Effector CD4-positive, alpha-beta T cell (primary cell): ENCODE data around the gene MAD1L1.
A peak's percentile ranks its signal among the peaks of the same experiment; 100 is the strongest.

ENCODE experiments used
- DNase-seq: peaks from one replicate; pipeline ENCODE4 v3.0.0-alpha.2; 2020

The MAD1L1 gene

DNA sequence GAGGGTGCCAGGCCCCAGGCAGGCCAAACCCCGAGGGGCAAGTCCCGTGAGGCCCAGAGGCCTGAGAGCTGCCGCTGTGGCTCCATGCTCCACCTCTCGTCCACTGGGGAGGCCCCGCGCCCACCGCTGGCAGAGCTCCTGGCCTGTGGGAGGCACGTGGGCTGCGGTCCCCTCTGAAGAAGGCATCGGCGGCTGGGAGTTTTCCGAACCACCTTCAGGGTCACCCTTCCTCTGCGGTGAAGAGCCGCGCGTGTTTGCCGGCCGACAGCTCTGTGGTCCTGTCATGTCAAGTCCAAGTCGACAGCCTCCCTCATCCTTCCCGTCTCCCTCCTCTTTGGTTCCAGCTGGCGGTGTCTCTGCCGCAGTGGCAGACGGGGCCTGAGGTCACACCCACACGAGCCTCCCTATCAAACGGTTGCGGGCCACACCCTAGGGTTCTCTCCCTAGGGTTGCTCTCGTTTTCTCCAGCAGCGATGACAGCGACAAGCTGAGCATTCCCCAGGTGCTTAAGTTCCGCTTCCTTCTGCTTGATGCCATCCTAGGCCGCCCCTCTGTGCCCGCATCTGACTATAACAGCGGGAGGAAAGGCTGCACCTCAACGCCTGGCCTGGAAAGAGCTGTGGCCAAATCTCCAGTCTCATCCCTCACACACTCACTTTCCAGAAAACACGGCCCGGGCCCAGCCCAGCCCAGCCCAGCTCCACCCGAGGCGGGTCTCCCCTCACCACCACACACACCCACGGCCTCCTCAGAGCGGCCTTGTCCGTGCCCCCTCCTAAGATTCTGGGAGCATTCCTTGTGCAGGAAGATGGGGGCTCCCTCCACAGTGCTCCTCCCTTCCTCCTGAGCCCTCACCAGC lies 377.6 kb downstream of the MAD1L1 start:
- no peak for DNase-seq

DNA sequence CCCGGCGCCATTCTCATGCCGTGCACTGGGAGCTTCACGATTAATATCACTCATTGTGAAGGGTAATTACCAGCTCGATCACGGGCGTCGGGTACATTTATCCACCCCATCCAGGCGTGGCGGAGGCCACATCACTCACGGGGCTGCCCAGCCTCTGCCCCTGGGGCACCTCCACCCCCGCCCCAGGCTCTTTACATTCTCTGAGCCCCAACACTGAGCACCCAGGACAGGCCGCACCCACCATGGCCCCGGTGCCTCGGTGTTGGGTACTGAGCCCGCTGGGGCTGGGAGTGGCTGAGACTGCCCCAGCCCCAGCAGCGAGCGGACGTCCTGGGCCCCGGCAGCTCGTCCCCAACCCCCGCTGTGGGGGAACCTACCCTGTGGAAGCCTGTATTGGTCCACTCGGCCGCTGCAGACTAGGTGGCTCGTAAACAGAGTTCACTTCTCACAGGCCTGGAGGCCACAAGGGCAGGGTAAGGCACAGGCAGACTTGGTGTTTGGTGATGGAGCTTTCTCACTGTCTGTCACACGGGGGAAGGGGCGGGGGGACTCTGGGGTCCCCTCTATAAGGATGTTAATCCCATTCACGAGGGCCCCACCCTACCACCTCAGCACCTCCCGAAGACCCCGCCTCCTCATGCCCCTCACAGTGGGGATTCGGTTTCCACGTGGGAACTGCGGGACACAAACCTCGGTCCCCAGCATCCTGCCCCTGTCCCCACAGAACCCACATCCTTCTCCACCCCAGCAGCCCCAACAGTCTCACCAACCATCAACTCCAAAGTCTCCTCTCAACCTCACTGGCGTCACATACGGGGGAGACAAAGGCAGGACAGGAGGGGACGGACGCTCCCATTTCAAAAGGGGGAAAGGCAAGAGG lies 378.5 kb downstream of the MAD1L1 start:
- DNase-seq: peak; percentile 2

DNA sequence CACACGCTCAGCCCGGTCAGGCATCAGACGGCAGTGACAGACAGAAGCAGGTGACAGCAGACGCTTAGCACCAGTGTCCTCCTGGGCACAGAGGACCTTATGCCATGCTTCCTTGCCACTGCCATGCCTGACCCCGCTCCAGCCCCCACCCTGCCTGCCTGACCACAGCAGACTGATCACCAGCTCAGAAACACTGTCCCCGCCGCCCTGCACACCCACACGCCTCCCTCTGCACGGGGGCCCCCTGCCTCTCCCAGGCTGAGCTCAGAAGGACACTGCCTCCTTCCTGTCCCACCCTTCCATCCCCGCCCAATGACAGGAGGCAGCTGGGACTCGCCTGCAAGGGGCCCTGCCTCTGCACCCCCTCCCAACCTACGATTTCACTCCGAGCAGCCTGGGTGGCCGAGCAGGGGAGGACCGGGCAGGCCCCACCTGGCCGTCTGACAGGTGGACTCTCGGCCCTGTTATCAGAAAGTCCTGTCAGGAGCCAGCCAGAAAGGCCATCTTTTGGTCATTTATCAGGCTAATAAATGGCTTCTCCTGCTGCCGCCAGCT lies 379.2 kb downstream of the MAD1L1 start:
- no peak for DNase-seq

DNA sequence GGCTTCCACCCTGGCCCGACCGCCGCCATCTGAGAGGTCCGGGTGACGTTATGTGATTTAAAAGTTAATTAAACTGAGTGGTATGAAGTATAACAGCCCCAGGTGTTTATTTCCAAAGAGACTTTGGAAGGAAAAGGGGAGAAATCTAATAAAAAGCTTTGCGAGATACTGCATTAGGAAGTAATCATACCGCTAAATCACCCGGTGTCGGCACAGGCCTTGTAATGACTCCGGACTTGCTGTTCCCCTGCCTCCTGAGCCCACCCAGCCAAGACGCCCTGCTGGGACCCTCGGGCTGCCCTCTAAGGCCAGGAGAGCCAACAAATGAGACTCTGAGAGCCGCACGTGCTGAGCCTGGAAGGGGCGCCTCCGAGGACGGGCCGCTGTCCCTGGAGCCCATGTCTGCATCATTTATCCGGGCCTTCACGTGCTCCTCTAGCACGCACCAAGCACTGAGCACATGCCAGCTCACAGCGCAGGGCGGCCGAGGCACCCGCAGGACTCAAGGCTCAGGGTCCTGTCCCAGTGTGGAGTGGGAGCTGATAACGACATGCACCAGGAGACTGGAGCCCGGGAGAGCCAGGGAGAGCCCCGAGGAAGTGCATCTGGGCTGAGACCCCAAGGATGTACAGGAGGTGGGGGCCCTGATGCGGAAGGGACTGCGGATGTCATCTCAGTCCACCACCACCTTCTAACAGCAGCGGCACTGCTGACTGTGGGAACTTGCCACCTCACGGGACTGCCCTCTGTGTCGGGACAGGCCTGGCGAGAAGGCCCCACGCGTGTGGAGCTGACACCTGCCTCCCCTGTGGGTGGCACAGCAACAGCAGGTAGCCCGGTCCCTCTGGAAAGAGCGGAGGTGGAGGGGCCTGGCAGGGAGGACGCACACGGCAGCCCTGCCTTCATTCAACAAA lies 380.0 kb downstream of the MAD1L1 start:
- no peak for DNase-seq

DNA sequence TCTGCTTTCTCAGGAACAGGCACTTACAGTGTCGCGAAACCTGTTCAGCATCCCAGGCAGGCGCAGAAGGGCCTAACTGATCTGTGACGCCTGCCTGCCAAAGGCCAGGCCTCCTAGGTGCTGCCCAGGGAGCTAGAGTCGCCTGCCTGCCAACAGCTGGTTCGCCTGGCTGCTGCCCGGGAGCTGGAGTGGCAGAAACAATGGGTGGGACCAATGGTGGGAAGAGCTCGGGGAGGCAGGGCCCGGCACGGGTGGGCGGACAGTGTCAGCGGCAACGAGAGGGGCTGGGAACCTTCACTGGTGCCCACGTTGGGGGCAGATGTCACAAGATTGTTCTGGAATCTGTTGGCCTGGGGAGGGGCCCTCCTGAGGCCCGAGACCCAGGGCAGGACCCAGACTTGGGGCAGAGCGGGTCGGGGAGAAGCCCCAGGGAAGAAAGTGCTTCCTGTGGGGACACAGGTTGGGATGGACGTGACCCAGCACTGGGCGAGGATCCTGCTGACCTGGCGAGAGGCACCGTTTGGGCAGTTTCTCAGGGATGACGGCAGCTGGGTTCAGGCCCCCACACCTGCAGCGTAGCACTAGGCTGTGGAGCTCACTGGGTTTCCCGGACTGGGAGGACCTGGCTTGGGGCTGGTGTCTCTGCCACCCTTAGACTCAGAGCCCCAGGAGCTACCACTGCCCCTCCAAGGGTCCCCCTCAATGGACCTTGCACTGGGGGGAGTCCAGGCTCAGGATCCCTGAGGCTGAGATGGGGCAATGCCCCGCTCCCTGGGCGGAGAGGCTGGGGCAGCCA lies 380.8 kb downstream of the MAD1L1 start:
- peak; percentile 0 for DNase-seq

DNA sequence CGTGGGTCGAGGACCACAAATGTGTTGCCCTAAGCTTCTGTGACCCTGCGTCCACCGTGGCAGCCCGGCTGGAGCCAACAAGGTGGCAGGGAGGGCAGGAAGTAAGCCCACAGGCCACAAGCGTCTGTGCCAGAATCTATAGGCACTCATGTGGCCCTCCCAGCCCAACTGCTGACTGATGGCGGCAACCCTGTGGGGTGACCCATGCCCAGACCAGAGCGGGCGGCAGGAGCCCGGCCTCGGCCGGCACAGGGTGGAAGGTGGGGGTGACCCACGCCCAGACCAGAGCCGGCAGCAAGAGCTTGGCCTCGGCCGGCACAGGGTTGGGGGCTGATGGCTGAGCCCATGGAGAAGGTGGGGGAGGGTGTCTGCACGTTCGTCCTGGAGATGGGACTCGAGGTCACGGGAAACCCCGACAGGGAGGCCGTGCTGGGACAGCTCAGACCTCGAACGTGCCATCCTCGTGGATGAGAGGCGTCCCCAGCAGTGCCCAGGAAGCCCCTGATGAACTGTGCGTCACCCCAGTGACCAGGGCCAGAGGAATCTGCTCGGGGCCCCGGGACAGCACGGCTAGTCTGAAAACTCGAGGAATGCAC lies 381.7 kb downstream of the MAD1L1 start:
- DNase-seq: no peak

DNA sequence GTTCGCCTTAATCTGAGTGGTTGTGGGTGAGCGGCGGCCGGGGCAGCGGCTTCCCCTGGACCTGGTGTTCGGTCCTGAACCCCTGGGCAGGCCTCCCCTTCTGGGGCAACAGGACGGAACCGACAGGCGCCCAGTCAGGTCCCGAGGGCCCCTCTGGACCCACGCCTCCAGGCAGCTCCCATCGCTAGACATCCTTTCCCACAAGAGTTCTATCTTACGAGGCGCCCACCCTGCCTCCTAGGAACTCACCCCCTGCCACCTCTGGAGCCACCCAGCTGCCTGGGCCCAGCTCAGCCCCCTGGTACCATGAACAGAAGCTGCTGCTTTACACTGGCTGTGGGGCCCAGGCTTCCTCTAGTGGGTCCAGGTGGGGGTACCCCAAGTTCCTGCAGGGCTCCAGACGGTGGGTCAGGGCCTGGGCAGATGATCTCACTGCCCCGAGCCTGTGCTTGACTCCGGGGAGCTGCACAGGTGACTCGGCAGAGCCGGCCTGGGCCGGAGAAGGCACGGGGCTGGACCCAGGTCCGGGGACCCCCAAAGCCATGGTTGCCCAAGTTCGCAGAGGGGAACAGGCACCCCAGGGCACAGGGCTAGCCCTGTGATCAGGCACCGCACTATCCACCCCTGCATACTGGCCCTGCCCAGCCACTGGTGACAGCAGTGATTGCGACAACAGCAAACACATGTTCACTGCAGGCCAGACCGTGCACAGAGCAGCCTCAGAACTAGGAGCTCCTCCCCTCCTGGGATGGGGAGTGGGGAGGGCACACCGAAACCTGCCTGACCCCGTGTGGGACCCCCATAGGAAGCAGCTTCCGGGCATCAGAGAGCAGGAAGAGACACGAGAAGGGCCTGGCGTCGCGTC lies 382.4 kb downstream of the MAD1L1 start:
- no peak for DNase-seq

DNA sequence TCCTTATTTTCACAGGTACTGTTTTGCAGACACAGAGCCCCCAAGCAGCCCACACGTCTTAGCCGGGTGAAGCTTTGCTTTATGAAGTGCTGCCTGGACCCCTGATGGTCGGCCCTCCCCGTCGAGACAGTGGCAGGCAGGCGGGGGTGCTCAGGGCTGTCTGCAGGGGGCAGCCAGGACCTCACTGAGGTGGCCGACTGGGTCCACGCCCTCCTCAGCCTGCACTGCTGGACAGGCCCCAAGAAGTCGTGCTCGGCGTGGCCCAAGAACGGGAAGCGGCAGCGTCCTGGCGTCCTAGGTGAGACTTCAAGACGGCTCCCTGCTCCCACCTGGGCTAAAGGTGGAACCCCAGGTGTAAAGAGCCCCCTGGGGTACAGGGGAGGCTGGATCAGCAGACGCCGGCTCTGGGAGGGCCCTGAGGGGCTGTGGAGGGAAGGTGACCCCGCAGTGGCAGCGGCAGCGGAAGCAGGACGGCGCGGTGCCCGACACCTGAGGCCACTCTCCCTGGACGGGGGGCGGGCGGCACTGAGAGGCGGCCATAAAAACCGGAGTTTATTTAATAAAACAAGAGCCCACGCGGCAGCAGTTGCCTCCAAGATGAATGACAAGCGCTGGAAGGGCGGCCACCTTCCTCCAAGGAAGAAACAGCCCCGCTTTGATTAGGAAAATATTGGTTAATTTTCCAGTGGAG lies 383.2 kb downstream of the MAD1L1 start:
- DNase-seq: no peak

DNA sequence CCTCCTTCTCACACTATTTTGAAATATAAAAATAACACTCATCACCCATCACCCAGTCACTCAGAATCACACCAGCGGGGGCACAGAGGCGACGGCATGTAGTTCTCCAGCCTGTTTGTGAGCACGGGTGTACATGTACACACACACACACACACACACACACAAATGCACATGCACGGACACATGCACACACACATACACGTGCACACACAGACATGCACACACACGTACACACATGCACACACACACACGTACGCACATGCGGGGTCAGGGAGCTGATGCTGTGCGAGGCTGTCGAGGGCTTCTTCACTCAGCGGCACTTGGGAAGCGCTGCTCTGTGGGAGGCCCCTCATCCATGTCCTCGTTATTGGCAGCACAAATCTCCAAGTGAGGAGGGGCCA lies 383.8 kb downstream of the MAD1L1 start:
- DNase-seq: no peak

DNA sequence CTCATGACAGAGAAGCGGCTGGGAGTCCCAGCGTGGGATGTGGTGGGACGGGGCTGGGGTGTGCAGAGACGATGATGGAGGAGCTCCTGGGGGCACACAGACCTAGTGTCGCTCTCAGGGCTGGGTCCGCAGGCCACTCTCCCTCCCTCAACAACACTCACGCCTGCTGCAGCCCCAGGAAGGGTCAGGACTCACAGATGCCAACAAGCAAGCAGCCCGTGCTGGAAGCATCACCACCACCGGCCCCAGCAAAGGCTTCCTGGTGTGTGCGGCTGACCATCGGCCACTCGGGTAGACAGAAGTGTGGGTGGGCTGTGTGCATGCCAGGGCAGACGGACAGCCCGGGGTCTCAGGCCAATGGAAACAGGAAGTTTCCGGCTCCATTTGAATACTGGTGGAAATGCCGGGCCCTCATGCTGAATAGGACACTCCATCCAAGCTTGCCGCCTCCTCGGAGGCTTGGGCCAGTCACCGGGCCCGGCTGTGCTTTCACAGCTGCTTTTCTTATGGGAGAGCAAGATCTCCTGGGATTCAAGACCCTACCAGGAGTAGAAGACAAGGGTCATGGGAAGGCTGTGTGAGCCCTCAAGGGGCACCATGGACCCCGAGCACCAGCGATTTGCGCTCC lies 384.6 kb downstream of the MAD1L1 start:
- DNase-seq: no peak

DNA sequence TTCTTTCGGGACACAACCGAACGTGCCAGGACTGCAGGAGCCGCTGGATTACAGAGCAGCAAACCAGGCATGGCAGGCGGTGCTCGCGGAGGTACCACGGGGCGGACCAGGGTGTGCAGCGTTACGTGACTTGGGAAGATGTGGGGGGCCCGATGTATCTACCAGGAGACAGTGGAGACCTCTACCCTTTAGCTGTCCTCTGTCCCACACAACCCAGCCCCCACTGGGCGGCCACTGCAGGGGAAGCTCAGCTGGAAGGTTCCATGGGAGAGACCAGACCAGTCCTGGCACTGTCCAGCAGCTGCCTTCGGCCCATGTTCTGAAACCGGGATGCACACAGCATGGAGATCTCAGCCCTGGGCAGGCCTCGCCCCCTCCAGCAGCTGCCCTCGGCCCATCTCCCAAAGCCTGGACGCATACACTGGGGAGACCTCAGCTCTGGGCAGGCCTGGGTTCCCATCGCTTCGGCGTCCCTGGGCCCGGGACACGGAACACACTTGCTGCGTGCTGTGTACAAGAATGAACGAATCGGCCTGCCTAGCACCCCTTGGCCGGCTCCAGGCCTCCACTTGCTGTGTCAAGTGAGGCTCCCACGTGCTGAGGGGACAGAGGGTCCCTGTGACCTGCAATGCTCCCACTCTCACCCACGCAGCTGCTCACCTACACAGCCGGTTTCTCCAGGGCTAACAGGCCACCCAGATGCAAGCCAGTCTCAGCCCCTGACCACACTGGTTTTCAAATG lies 385.3 kb downstream of the MAD1L1 start:
- peak; percentile 0 for DNase-seq

DNA sequence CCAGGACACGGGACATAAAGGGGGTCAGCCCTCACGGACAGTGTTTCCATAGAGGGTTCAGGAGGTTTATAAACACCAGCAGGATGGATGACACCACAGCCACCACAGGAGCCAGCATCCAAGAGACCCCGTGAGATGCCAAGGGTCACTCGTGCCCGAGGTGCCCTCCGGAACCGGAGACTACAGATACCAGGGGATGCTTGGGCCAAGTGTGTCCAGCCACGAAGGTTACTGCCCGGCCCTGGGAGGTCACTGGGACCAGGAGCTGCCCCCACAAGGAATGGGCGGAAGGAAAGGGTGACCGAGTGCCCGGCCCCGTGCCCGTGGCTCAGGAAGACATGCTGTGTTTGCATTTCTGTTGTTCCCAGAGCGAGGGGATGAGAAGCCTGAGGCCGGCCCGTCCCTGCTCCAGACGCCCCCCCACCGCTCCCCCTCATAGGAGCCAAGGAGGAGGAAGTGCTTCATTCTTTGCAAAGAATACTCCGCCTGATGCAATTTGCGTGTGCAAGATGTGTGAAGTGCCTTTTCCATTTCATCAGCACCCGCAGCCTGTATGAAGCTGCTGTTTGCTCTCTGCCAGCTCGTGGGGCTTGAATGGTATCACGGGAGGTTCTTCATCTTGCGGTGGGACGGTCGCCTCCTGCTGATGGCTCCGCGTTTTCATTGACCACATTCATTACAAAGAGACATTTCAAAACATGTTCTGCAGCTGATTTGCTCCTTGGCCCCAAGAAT lies 386.2 kb downstream of the MAD1L1 start:
- peak; percentile 1 for DNase-seq

DNA sequence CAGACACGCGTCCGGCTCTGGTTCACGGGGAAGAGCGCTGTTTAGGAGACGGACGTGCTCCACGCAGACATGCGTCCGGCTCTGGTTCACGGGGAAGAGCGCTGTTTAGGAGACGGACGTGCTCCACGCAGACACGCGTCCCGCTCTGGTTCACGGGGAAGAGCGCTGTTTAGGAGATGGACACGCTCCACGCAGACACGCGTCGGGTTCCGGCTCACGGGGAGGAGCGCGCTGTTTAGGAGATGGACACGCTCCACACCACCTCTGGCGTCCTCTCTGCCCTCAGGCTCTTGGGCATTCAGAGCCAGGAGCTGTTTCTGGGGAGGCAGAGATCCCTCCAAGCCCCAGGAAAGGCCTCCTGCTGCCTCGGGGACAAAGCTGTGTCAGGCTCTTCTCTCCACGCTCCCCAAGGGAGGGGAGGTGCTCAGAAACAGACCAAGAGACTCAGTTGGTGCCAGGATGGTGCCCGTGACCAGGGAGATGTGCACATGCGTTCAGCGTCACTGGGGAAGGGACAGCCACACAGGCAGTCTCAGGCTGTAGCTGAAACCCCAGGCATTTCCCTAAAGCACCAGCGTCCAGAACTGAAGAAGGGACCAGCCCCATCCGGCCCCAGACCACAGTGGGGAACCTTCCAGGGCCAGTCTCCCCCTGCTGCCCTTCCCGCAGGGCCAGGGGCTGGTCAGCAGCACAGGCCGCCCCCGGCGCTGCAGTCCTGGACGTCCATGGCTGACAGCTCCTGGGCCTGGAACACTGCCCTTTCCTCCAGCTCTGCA lies 387.0 kb downstream of the MAD1L1 start:
- no peak for DNase-seq

DNA sequence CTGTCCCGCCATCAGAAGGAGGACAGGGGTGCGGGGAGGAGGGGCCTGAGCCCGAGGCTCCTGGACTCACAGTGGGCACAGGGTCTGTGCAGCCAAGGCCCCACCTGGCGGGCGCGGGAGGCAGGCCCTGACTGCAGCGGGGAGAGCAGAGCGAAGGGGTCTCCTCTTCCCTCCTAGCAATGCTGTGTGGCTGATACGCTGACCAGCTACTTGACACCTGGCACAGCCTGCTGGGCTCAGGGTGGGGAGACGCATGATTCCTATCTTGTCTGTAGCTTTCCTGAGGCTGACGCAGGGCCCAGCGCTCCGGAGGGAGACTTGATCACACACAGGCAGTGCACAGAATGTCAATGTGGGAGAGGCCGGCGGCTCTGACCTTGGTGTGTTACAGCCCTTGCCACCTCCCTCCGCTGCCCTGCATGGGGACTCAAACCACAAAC lies 387.8 kb downstream of the MAD1L1 start:
- DNase-seq: no peak

DNA sequence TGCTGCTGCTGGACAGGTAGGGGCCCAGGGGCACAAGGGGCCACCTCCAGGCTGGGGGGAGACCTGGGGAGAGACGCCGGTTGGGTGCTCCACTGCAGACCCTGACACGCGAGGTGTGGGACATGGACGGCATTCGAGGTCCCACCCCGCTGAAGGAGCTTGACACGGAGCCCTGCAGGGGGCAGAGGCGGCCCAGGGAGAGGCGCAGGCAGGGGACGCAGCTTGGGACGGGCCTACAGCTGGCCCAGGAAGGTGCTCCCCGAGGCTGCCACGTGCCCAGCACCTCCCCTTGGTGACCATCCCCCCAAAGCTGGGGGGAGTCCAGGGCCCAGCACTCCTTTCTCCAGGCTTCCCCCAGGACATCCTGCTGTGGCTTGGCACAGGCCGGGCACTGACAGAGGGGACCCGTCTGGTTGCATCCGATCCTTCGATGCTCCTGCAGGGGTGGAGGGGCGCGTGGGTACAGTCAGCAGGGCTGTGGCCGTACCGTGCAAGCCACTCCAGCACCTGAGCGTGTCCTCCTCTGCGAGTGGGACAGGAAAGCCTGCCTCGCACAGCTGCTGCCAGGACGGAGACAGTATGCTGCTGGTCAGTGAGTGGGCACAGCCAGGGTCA lies 388.3 kb downstream of the MAD1L1 start:
- no peak for DNase-seq

DNA sequence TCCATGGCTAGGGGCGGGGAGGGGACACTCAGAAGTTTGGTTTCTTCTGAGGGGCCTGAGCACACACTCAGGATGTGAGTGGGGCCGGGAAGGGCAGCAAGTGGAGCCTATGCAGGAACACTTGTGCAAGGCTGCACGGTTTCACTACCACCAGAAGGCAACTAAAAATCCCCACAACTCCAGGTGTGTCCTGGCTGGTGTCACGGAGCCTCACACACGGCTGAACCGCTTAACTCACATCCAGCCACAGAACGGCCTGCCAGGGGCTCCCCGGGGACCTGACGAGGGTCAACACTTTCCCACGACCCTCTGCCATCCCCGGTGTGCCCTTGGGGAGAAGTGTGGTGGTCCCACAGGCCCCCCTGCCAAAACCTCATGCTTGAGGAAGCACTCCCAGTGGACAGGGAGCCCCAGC lies 388.8 kb downstream of the MAD1L1 start:
- no peak for DNase-seq
